ENCODE measurements around the gene ACP6.
"Not testable (repeated sequence)": the region's sequence is repeated elsewhere in the genome, so short reads cannot be mapped to it uniquely, and the experiment has no call there.

The ACP6 gene

DNA sequence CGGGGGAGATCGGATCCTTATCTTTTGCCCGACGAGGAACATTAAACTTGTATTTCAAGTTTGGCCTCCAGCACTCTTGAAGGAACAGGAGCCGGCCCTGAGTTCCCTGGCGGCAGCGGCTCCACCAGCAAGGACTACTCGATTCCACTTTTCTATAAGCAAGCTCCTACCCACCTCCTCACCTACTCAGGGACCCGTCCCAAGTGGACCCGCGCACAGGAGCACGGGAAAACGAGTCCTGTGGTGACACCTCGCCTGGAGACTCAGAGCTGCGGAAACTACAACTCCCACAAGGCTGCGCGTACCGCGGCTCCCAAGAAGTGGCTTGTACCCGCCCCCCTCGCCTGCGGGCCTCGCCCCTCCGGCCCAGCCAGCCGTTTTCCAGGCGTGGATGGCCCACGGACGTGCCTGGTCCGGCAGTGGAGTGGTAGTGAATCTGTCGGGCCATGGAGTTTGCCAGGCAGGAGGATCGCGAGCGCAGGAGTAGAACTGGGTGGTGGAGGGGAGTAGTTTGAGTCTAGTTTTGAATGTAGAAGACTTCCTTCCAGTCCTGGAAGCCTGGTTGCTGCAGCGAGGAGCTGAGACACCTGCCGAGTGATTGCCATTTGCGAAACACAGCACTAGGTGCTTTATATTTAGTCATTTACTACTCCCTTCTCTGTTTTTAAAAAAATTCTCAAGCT is at the start of gene ACP6:
Gene ACP6, minus strand, starts transcription at position 206 of the 683 bp plus-strand sequence. CDS start 476 bp downstream, outside the sequence.
- peak; percentile 91 for DNase-seq (ENCODE audit: low read depth)

DNA sequence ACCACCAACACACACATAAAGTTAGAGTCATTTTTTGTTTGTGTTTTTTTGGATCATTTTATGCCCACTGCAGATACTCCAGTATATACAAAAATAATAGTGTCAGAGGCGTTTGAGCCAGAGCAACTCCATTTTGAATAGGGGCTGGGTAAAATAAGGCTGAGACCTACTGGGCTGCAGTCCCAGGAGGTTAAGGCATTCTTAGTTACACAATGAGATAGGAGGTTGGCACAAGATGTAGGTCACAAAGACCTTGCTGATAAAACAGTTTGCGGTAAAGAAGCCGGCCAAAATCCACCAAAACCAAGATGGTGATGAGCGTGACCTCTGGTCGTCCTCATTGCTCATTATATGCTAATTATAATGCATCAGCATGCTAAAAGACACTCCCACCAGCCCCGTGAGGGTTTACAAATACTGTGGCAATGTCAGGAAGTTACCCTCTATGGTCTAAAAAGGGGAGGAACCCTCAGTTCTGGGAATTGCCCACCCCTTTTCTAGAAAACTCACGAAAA is 49.4 kb upstream of the ACP6 start:
- no peak for DNase-seq (ENCODE audit: low read depth)

DNA sequence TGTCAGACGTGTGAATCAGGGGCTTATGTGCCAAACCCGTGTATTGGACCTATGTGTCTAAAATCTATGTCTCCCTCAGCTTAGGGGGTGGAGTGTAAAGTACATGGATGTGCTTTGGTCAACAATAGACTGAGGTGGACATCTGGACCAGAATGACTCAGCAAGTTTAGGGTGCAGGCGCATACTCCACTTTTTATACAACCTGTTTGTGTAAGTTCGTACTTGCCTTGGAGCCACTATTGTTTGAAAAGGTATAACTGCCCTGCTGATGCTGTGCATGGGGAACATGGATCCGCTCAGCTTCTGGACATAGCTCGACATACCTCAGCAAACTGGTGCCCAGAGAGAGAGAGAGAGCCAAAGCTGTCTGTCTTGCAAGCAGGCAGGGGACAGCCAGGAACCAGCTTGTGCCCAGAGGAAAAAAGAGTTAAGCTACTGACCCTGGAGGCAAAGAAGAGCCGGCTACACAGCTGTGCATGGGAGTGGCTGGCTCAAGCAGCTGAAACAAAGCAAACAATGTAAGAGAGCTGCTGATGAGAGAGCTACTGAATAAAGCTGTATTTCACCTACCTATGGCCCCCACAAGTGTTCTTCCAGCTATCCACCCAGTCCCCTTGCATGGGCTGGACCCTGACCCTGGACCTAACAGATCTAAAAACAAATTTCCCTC is 48.8 kb upstream of the ACP6 start:
- no peak for DNase-seq (ENCODE audit: low read depth)

DNA sequence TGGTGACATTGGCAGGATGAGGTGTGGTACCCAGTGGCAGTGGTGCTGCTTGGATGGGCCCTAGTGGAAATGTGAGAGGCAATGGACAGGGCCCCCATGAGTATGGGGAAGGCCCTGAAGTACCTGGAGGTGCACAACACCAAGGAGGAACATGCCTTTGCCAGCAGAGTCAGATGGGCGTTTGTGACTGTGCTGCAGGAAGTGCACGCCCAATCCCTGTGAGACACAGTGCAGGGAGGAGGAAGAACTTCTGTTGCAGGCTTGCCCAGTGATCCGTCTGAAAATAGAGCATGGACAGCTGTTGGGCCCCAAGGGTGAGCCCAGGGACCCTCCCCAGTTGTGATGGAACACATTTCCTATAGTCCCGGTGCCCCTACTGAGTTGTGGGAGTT is 47.4 kb upstream of the ACP6 start:
- no peak for DNase-seq (ENCODE audit: low read depth)

DNA sequence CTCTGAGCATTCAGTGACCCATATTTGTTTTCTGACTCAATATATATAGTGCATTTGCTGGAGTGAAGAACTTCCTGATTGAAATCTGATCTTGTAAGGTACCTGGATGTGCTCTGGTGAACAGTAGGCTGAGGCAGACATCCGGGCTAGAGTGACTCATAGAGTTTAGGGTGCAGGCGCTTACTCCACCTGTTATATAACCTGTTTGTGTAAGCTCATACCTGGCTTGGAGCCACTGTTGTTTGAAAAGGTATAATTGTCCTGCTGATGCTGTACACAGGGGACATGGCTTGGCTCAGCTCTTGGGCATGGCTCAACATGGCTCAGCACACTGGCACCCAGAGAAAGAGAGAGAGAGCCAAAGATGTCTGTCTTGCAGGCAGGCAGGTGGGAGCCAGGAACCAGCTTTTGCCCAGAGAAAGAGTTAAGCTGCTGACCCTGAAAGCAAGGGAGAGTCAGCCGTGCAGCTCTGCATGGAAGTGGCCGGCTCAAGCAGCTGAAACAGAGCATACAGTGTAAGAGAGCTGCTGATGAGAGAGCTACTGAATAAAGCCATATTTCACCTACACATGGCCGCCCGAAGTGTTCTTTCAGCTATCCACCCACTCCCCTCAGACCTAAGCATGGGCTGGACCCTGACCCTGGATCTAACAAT is 46.9 kb upstream of the ACP6 start:
- no peak for DNase-seq (ENCODE audit: low read depth)

DNA sequence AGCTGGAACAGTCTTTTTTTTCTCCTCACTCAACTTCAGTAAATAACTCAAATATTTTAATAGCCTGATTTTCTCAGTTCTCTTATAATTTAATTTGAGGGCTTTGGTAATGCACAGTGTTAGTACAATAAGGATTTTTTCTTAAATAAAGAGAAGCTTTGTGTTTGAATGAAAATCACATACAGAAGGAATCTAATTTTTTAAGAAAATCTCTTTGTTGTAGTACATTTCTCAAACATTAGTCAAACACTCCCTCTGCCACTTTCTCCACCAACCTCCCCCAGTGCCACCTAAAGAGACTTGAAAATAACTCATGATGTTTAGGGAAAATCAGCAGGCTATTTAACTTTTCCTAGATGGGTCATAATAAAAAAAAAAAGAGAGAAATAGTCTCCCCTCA is 42.3 kb upstream of the ACP6 start:
- no peak for DNase-seq (ENCODE audit: low read depth)

DNA sequence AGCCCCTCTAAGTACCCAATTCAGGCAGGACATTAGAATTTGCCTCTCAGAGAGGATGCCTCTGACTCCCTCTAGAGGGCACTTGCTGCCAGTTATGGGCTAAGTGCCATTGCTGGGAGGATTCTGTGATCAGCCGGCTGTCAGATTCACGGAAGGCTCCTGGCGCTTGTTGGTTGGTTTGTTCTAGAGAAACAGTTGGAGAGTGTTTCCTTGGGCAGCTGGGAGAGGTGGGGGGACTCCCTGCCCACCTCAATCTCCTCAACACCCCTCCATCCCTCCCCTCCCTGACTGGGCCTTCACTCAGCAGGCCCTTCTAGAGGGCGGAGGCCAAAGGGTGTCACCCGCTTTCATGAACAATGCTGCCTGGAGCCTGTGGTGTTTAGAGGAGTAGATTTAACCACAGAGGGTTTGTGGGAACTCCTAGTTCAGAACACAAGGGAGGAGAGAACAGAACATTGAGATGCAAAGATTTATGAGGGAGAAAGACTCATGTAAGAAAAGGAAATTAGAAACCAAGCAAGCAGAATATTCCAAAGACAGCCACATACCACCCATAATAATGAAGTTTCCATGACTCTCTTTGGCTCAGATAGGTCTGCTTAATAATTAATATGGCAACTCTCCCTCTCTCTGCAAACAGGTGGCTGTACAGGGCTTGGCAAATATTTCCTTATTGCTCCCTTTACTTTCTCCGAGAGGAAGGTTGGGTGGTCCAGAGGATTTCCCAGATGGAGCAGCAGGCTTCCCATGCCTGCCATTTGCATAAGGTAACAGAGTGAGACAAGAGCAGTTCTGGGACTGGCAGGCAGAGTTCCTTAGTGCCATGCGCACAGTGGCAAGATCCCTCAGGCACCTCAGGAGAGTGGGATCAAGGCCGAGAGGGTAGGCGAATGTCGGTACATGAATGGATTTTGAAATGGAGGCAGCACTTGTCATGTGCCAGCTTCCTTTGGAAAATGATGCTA is 30.0 kb upstream of the ACP6 start:
- peak; percentile 55 for DNase-seq (ENCODE audit: low read depth)

DNA sequence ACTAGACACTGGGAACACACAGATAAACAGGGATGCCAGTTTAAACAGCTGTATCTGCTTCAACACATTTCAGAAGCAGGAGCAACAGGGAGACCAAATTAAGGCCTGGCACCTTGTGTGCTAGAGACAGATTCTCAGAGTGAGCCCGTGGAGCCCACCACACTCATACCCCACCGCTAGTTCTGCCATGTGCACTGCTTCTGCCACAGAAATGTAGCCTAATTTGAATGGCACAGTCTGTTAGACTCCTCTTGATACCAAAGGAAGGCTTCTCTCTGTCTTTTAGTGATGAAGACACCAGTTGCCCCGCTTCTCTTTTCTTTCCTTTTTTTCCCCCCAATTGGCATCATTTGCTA is 29.3 kb upstream of the ACP6 start:
- DNase-seq (ENCODE audit: low read depth) = no peak

DNA sequence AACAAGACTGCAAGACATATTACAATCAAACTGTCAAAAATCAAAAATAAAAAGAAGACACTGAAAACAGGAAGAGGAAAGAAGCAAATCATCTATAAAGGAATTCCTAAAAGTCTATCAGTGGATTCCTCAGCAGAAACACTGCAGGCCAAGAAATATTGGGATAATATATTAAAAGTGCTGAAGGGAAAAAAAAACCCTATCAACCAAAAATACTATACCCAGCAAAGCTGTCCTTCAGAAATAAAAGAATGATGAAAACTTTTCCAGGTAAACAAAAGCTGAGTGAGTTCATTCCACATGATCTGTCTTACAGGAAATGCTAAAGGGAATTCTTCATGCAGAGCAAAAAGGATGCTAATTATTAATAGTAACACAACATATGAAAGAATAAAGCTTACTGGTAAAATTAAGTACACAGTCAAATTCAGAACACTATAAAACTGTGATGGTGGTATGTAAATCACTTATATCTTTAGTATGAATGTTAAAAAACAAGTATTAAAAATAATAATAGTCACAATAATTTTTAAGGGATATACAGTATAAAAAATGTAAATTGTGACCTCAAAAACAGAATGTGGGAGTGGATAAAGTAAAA is 12.9 kb upstream of the ACP6 start:
- DNase-seq (ENCODE audit: low read depth) = no peak

DNA sequence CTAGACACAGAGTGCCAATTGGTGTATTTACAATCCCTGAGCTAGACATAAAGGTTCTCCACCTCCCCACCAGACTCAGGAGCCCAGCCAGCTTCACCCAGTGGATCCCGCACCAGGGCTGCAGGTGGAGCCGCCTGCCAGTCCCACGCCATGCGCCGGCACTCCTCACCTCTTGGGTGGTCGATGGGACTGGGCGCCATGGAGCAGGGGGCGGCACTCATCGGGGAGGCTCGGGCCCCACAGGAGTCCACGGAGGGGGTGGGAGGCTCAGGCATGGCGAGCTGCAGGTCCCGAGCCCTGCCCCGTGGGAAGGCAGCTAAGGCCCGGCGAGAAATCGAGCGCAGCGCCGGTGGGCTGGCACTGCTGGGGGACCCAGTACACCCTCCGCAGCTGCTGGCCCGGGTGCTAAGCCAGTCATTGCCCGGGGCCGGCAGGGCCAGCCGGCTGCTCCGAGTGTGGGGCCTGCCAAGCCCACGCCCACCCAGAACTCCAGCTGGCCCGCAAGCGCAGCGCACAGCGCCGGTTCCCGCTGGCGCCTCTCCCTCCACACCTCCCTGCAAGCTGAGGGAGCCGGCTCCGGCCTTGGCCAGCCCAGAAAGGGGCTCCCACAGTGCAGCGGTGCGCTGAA is 10.4 kb upstream of the ACP6 start:
- DNase-seq (ENCODE audit: low read depth) = not testable (repeated sequence)

DNA sequence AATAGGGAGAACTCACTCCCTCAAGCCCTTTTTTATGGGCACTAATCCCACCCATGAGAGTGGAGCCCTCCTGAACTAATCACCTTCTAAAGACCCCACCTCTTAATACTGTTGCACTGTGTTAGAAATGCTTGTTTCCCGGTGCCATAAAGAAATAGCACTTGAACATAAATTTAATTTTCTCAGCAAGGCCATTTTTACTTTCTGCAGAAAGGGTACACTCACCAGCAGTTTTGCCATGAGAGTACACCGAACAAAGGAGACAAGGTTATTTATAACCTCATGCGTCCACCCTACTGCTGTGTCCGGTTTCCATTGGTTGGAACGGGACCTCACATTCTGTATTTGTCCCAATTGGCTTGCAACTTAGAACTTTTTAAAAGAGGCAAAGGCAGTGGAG is 7.4 kb upstream of the ACP6 start:
- DNase-seq (ENCODE audit: low read depth) = not testable (repeated sequence)

DNA sequence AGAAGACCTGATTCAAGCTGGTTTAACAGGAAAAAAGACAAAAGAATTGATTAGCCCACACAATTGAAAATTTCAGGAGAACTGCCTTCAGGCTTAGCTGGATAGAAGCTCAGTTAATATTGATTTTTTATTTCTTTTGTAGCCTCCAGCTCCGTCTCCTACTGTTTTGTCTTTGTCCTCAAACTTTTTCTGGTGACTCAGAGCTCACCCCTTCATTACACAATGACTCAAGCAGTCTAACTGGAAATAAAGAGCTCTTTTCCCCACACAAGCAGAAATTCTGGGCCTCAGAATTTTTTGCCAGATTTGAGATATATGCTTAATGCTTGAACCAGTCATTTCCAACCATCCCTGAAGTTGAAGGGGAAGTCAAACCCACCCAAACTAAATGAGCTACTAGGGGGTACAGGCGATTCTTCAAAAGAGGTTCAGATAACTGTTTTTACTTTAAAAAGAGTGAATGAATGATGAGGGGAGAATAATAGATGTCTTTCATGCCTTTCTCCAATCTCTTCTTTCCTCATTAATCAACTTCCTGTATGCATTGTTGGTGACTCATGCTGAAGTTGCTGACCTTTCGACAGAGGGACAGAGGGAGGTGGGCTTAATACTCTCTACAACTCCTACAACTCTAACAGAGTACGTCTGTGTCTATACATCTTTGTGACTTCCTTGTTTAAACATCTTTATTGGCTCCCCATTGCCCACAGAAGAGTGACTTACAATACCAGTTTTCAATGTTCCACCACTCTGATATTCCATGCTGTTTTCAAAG is 6.2 kb upstream of the ACP6 start:
- DNase-seq (ENCODE audit: low read depth) = no peak

DNA sequence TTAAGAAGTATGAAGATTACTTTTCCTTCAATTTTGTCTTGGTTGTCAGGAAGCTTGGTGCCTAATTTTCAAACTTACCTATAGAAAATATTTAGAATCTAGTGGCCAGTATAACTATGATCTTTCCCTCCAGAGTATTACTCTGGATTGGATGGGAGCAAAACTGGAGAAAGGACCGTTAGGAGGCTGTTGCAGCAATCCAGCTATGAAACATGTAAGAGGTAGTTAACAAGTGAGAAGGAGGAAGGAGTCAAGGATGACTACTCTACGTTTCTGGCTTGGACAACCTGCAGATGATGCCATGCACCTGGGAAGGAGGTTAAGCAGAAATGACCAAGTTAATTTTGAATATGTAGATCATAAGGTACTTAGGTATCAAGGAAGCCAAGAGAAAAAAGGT is 3.5 kb upstream of the ACP6 start:
- no peak for DNase-seq (ENCODE audit: low read depth)

DNA sequence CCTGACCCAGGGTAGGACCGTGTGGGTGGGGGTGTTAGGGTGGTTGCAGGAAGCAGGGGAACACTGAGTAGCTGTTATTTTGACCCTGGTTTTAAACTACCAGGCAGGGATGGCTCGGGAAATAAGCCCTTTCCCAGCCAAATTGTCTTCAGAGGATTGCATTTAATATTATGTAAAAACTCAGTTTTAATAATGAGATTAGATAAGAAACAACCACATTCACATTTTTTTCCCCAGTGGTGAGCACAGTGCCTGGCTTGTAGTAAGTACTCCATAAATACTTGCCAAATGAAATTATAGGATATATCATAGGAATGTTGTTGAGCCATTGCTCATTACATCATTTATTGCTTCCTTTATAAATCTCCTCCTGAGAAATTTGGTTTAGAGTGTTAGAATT is 3.1 kb upstream of the ACP6 start:
- DNase-seq (ENCODE audit: low read depth) = no peak

DNA sequence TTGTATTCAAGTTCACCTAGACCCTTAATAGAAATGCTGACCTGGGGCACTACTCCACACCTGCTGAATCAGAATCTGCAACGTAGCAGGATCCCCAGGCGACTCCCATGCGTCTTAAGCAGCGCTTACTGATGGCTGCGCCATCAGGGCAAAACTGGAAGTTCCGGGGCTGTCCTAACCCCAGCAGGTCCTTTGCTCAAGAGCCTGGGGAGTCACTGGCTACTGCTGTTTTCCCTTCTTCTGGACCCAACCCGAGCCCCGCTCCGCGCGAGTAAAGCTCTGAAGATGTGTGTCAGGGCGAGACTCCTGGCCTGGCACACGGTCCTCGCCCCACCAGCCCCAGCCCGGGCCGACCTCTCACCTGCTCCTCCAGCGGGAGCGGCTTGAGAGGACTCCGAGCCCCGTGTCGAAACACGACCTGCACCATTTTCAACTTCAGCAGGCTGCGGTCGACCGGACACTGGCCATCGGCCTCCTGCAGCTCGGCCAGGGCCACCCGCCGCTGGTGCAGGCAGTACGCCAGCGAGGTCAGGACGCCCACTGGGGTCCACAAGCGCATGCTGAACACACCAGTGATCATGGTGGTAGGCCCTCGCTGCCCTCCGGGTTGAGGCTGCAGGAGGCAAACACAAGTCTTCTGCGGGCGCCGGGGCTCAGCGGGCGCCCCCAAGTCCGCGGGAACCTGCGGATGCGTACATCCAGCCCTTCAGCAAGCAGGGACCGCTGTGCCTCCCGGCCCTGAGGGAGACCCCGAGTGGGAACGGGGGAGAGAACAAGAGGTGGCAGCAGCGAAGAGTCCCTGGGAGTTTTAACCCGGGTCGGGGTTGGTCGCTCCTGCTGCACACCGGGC is 630 bp downstream of the ACP6 start:
- peak; percentile 28 for DNase-seq (ENCODE audit: low read depth)

DNA sequence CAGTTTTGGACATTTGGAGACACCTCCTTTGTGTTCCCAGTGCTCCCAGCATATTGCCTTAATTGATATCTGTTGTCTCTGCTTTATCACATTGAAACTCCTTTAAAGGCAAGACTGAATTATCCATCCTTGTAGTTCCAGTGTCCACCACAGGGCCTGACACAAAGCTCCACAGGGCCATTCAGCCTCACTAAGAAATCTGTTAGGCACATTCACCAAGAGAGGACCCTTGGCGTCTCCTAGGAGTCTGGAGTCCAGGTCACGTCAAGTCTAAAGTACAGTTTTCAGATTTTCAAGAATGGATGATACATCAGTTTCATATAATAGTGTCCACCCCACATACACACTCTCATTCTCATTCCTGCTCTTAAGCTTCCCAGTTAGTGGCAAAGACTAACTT is 4.8 kb downstream of the ACP6 start:
- no peak for DNase-seq (ENCODE audit: low read depth)

DNA sequence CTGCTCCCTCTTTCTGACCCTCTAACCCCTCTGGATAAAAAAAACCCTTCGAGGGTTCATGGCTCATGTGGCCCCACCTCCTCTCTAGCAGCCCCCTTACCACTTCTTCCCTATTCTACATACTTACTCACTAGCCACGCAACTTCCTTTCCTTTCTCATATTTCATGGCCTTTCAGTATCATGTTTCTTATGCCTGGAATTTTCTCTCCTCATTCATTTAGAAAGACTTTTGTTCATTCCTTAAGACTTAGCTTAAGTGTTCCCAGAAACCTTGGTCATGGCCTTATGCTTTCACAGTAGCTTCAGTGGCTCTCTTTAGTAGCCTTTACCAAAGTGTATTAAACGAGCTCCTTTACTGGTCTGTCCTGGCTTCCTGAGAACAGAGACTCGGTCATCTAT is 6.1 kb downstream of the ACP6 start:
- DNase-seq (ENCODE audit: low read depth) = no peak

DNA sequence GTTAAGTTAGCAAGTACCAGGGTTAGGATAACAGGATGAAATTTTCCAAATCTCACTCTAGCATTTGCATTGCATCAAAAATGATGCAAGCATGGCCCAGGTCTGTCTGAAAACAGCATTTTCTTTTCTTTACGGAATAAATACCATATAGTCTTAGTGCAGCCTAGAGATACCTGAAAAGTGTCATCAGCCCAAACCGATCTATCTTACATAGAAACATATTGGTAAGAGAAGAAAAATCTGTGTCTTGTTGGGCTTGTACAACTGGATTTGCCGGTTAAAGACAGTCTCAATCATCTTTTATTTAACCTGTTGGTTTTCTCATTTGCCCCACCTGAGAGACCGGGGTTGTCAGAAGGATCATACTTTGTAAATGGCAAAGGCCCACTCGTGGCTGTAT is 15.8 kb downstream of the ACP6 start:
- DNase-seq (ENCODE audit: low read depth) = no peak

DNA sequence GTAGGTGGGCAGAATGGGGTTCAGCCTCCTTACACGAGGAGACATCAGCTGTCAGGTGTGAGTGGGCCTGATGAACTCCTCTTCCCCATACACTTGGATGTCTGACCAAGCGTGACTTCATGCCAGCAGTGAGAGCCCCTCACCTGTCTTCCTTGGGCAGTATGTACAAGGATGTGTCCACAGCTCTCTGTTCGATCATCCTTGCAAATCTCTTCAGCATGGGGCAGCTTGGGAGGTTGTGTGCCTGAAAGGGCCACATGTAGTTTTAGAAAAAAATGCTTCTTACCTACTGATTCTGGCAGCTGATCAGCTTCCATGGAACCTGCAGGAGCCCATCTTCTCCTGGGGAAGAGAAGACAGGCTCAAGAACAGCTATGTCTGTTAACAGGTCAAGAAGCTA is 18.0 kb downstream of the ACP6 start:
- no peak for DNase-seq (ENCODE audit: low read depth)

DNA sequence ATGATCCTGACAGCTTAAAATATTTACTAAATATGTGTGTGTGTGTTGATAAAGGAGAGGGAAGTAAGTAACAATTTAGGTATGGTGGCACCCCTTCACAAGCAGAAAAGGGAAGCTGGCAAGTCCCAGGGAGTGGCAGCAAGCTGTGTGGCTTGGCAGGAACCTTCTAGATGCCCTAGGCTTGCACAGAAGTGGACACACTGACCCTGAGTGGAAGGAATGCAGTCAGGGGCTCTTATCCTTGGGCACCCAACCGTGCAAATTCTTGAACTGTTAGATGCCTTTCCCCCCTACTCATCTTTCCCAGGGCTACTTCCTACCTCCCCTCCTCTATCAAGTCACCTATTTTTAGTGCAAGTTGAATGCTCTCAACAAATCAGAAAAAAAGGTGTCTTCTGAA is 18.9 kb downstream of the ACP6 start:
- DNase-seq (ENCODE audit: low read depth) = no peak

Measured in fibroblast of gingiva (primary cell).